H1 (cell line): ENCODE results near the gene TIAM2. TPM values are rescaled to one million over a fixed set of nuclear protein-coding genes. Genes with fewer than 3 reads are reported as not detected.

ENCODE experiments used
- CBX8 ChIP-seq: fragments of 300-800, 300-1000 bp; sonication (generic); IDR thresholded peaks from 2 replicates; pipeline ENCODE4 v1.7.1; 2016; ENCODE audit warnings: low read depth, low read length, borderline replicate concordance
- polyA plus RNA-seq, 7 experiments: library from polyadenylated mRNA; depleted of rRNA in 3 of 7; stranded (reverse) in 5 of 7; unstranded in 2 of 7; fragments of >200 nt in 5 of 7; fragments of 200-250 nt in 2 of 7; gene quantifications; 1 replicate in 5 of 7; 2 replicates in 1 of 7; 4 replicates in 1 of 7; pipeline versions ENCODE4 v1.2.1 to v1.2.3, GENCODE V29; 2011 to 2013; ENCODE audit warnings: missing spikeins in 2 of 7, mixed read lengths in 2 of 7
- total RNA-seq: library from RNA; stranded (reverse); fragmentation: NEBNext Ultra II Directional; extraction: Animal tissue kit (Norgen Biotek cat#: 25700); gene quantifications from 2 replicates; pipeline ENCODE4 v1.2.1, GENCODE V29; 2021

TIAM2 gene
- total and polyA plus RNA-seq, 2 of the 8 experiments (the other 6 are each of a cell fraction or from before 2014, with no cell fraction given) = 7.4 to 23.9 TPM

DNA sequence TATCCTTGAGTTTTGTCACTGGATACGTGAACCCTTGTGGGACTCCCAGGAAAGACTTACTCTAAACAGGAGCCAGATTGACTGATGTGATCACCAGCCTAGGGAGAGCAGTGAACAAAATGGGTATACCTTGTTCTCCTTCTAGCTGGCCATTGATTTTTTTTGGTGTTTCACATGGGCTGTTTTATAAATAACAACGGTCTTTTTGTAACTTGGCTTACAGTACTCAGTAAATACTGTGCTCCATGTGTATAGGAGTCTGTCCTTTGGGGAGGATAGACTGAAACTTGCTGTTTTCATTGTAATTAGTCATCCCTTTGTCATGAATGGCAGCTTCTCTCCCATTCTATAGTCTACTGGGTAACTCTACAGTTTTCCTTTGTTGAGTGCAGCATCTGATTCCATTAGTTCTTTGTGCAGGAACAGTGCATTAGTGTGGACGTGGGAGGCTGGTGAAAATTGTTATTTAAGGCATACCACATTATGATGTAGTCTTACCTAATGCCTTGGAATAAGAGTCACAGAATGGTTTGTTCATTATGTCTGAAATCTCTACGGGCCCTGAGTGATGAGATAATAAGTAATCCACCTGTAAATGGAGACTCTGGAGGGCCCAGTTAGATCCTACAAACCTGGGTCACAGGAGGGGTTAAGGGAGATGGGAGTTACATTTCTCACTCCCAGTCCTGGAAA lies 89.5 kb downstream of the TIAM2 start (continued):
- no peak for TF ChIP-seq CBX8
